K562 (cell line): ENCODE results near the gene ACVR2B. TPM values are rescaled to one million over a fixed set of nuclear protein-coding genes. Genes with fewer than 3 reads are reported as not detected.

Source experiments
- ATAC-seq: fragments of 200-7000 bp; cut with Tn5 transposase; 3 replicates; pipeline ENCODE4 v1.9.1; 2020; ENCODE audit warnings: moderate library complexity
- BruUV-seq: library from RNA; stranded (reverse); fragments of 400-500 nt; replicated peaks from 2 replicates; lab custom pipeline; 2021; lab: Mats Ljungman, UMichigan
- CTCF ChIA-PET: fragments of 300-600 bp; formaldehyde crosslinking; extraction: SDS; loops from one replicate; lab custom pipeline; 2021; ENCODE audit warnings: low intra/inter-chr PET ratio; lab: Yijun Ruan, JAX
- POLR2A ChIA-PET: fragments of 300-600, 350-650 bp; sonication (Branson Sonifier 250); formaldehyde crosslinking; extraction: SDS; loops from one replicate; lab custom pipeline; 2021; ENCODE audit warnings: antibody characterized with exemption, inconsistent platforms; lab: Yijun Ruan, JAX
- DNase-seq, 4 experiments: peaks; one replicate each; pipeline versions ENCODE4 v3.0.0 to v3.0.0-alpha.2; 2011 to 2018; ENCODE audit warnings: low spot score in 3 of 4, mixed read lengths in 3 of 4; ENCODE audit errors: extremely low read depth in 1 of 4
- FAIRE-seq: peaks from 2 replicates; lab custom pipeline; 2011; peaks lifted over from hg19 to GRCh38; lab: Jason Lieb, UNC
- H2AFZ ChIP-seq: 2 replicates; pipeline ENCODE4 v1.6.0; 2011; ENCODE audit warnings: low read depth, low read length, control low read depth, inconsistent platforms
- H3K27ac ChIP-seq: fragments of 200-600 bp; 3 replicates; pipeline ENCODE4 v1.8.0; 2011; ENCODE audit warnings: low read depth, mild to moderate bottlenecking, control low read depth, inconsistent platforms, low read length, moderate library complexity, mixed read lengths; ENCODE audit errors: extremely low read depth
- H3K27me3 ChIP-seq, 2 experiments: fragments of 300-600 bp in 1 of 2; 2 replicates in 1 of 2; 3 replicates in 1 of 2; pipeline versions ENCODE4 v1.6.0 to v1.8.0; 2011; ENCODE audit warnings: inconsistent platforms in 2 of 2, low read length in 2 of 2, mild to moderate bottlenecking in 1 of 2, mixed read lengths in 1 of 2, moderate library complexity in 1 of 2; ENCODE audit not compliant: control insufficient read depth in 2 of 2, insufficient read depth in 2 of 2
- H3K36me3 ChIP-seq: fragments of 300-600 bp; 3 replicates; pipeline ENCODE4 v1.8.0; 2011; ENCODE audit warnings: mild to moderate bottlenecking, low read length, inconsistent platforms; ENCODE audit not compliant: control insufficient read depth, insufficient read depth
- H3K4me1 ChIP-seq, 2 experiments: fragments of 200-600 bp in 1 of 2; replicated peaks in 1 of 2; 2 replicates in 1 of 2; 3 replicates in 1 of 2; pipeline versions ENCODE4 v1.5.1 to v1.8.0; 2011; ENCODE audit warnings: inconsistent platforms in 2 of 2, low read length in 2 of 2, mild to moderate bottlenecking in 1 of 2, mixed read lengths in 1 of 2, moderate library complexity in 1 of 2; ENCODE audit not compliant: control insufficient read depth in 2 of 2, insufficient read depth in 2 of 2
- H3K4me2 ChIP-seq: 2 replicates; pipeline ENCODE4 v1.6.1; 2011; ENCODE audit warnings: low read length, control low read depth, inconsistent platforms, mixed read lengths; ENCODE audit not compliant: insufficient read depth
- H3K4me3 ChIP-seq: fragments of 200-600 bp; sonication (generic), shearing (Covaris generic); 2 replicates; pipeline ENCODE4 v1.5.1; 2016; ENCODE audit warnings: control low read depth, inconsistent platforms
- H3K79me2 ChIP-seq: fragments of 200-600 bp; 3 replicates; pipeline ENCODE4 v1.8.0; 2011; ENCODE audit warnings: low read length, inconsistent platforms; ENCODE audit not compliant: control insufficient read depth, insufficient read depth
- H3K9ac ChIP-seq, 2 experiments: 2 replicates each; pipeline versions ENCODE4 v1.6.0 to v1.6.1; 2011; ENCODE audit warnings: low read depth in 2 of 2, low read length in 2 of 2, control low read depth in 1 of 2, inconsistent platforms in 1 of 2, mild to moderate bottlenecking in 1 of 2, mixed read lengths in 1 of 2; ENCODE audit not compliant: insufficient read depth in 1 of 2
- H3K9me1 ChIP-seq: one replicate; pipeline ENCODE4 v1.6.0; 2011; ENCODE audit warnings: inconsistent platforms, mild to moderate bottlenecking, low read length, moderate library complexity; ENCODE audit not compliant: control insufficient read depth, insufficient read depth
- H3K9me3 ChIP-seq: replicated peaks from 2 replicates; pipeline ENCODE4 v1.5.1; 2011; ENCODE audit warnings: low read depth, low read length, inconsistent platforms; ENCODE audit not compliant: control insufficient read depth, insufficient read depth
- H4K20me1 ChIP-seq: replicated peaks from 2 replicates; pipeline ENCODE4 v1.6.1; 2011; ENCODE audit warnings: low read length, inconsistent platforms, mixed read lengths; ENCODE audit not compliant: control insufficient read depth, insufficient read depth
- SIN3B ChIP-seq: fragments of 450-650 bp; IDR thresholded peaks from 2 replicates; pipeline ENCODE4 v1.6.1; 2017; ENCODE audit warnings: low read depth, mild to moderate bottlenecking, moderate library complexity
- WGBS: fragments of 100-300 bp; shearing (Covaris generic); methylation state at CpG from one replicate; pipeline ENCODE4 v1.1.6; 2016; ENCODE audit warnings: low coverage, mixed read lengths; ENCODE audit not compliant: insufficient coverage; ENCODE audit errors: missing lambda C conversion rate; 5-methylcytosine and 5-hydroxymethylcytosine counted together
- in situ Hi-C: fragments of 300-500 bp; cut with MboI; formaldehyde crosslinking; loops from 4 replicates; pipeline ENCODE4 v1.15.0; 2018; ENCODE audit warnings: inconsistent platforms, mixed read lengths
- intact Hi-C: fragments of 100-400 bp; cut with micrococcal nuclease; formaldehyde crosslinking; loops from 2 replicates; pipeline ENCODE4 v1.14.2; 2022
- polyA plus RNA-seq, 8 experiments: library from polyadenylated mRNA; depleted of rRNA in 4 of 8; stranded (reverse) in 5 of 8; unstranded in 3 of 8; fragments of >200 nt; fragmentation: Nextera tagmentation in 2 of 8; fragmentation: Illumina TruSeq in 1 of 8; extraction: Ambion mirVana in 2 of 8; extraction: Trizol in 1 of 8; gene quantifications; 2 replicates each; pipeline versions ENCODE4 v1.2.1 to v1.2.3, GENCODE V29; 2011 to 2014; ENCODE audit warnings: inconsistent platforms in 1 of 8, missing spikeins in 1 of 8
- total RNA-seq, 7 experiments: library from RNA; depleted of rRNA in 6 of 7; stranded (reverse); fragments of >200 nt in 6 of 7; fragmentation: Illumina TruSeq in 2 of 7; extraction: Trizol in 2 of 7; gene quantifications; 2 replicates each; pipeline versions ENCODE4 v1.2.1 to v1.2.3, GENCODE V29; 2011 to 2021; ENCODE audit warnings: low replicate concordance in 1 of 7
- TF ChIP-seq, protein P1 (sequence below), 3 experiments: IDR thresholded peaks in 2 of 3; conservative IDR thresholded peaks in 1 of 3; 2 replicates each; pipeline ENCODE4 v1.5.1; 2011 to 2012; ENCODE audit warnings: low read length in 3 of 3, mild to moderate bottlenecking in 3 of 3, control low read depth in 2 of 3, improper control_type of control experiment in 1 of 3, inconsistent platforms in 1 of 3, low read depth in 1 of 3, mixed read lengths in 1 of 3, moderate library complexity in 1 of 3; ENCODE audit not compliant: insufficient read depth in 2 of 3

ACVR2B gene
- total and polyA plus RNA-seq, 9 of the 15 experiments (the other 6 are each of a cell fraction or from before 2014, with no cell fraction given) = 1.8 to 23.7 (median 7.1) TPM

DNA sequence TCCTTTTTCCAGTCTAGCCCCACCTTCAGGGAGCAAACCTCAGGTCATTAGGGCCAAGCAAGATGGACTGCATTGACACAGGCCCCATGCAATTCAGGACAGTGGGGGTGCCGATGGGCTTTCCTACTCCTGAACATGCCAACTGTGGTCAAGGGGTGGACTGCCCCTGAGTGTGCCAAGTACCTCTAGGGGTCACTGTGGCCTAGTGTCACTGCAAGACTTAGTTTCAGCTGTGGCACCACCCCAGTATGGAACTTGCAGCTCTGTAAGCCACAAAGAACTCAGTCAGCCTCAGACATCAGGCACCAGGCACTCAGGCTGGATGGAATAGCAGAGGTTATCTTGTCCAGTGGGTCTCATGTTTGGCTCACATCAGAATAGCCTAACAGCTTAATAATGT lies 74.8 kb downstream of the ACVR2B start:
- POLR2A ChIA-PET = interaction anchor here (0.6 kb wide), 1 partner anchor 141 kb away, joined by 3 read pairs; no protein-coding TSS in a partner anchor

More for the DNA sequence above, 74.8 kb downstream of the ACVR2B start:
- WGBS = 93% methylated on average over 1 of the region's 1 CpG
- H3K4me2 ChIP-seq = no peak overlapping the region
- H3K36me3 ChIP-seq = peaks cover 9% of the 10 kb centered on the region; the same call in 1 of the 3 replicates
- no peaks in the 10 kb centered on the region for H3K9me3 ChIP-seq
- H3K4me3 ChIP-seq = no peak overlapping the region
- H3K27ac ChIP-seq = no peak overlapping the region
- H3K27me3 ChIP-seq = no peaks in the 10 kb centered on the region
- no peaks in the 10 kb centered on the region for H3K79me2 ChIP-seq
- peaks cover 5 to 6% of the 10 kb centered on the region in 2 experiments for H3K4me1 ChIP-seq
- no peaks in the 10 kb centered on the region for H3K9me1 ChIP-seq
- in situ Hi-C loops = loop anchor here (10.0 kb wide), 1 partner anchor 126 kb away; no protein-coding TSS in a partner anchor
- ATAC-seq = peak; percentile 50; the same call in 2 of the 3 replicates
- no TSS peak for BruUV-seq
- peaks cover 8% of the 10 kb centered on the region; the same call in 1 of the 2 replicates for H4K20me1 ChIP-seq
- intact Hi-C loops = loop anchor here (10.0 kb wide), 1 partner anchor 476 kb away; no protein-coding TSS in a partner anchor
- DNase-seq = no peak
- no peak overlapping the region for H3K9ac ChIP-seq
- no peak overlapping the region for H2AFZ ChIP-seq
- CTCF ChIA-PET = interaction anchor here (0.5 kb wide), 1 partner anchor 65 kb away, joined by 3 read pairs; no protein-coding TSS in a partner anchor
- TF ChIP-seq, protein P1, sequence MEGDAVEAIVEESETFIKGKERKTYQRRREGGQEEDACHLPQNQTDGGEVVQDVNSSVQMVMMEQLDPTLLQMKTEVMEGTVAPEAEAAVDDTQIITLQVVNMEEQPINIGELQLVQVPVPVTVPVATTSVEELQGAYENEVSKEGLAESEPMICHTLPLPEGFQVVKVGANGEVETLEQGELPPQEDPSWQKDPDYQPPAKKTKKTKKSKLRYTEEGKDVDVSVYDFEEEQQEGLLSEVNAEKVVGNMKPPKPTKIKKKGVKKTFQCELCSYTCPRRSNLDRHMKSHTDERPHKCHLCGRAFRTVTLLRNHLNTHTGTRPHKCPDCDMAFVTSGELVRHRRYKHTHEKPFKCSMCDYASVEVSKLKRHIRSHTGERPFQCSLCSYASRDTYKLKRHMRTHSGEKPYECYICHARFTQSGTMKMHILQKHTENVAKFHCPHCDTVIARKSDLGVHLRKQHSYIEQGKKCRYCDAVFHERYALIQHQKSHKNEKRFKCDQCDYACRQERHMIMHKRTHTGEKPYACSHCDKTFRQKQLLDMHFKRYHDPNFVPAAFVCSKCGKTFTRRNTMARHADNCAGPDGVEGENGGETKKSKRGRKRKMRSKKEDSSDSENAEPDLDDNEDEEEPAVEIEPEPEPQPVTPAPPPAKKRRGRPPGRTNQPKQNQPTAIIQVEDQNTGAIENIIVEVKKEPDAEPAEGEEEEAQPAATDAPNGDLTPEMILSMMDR (IDR thresholded peaks at IDR 0.05 in 2 of 3, conservative IDR thresholded peaks at IDR 0.05 in 1 of 3; ENCODE audit: insufficient read depth in 2 of 3, low read depth in 1 of 3, low read length in 3 of 3) = peak; percentile 26 to 43 (median 28); a peak in 1 of 6 replicates
- no peak for TF ChIP-seq SIN3B
- TF ChIP-seq, all 486 proteins: peak for 1
- FAIRE-seq = peak; percentile 67
